Activated CD8-positive, alpha-beta T cell treated with anti-CD3 and anti-CD28 coated beads for 36 hours (primary cell): ENCODE results near the gene NAT9. TPM values are rescaled to one million over a fixed set of nuclear protein-coding genes. Genes with fewer than 3 reads are reported as not detected.

Experiments used
- ATAC-seq: fragments of 200-7000 bp; cut with Tn5 transposase; one replicate; pipeline ENCODE4 v1.10.0; 2021; ENCODE audit warnings: mild to moderate bottlenecking, moderate library complexity
- CTCF ChIA-PET: fragments of 350-600 bp; sonication (Branson Sonifier 250); formaldehyde crosslinking; loops from one replicate; lab custom pipeline; 2021; ENCODE audit warnings: antibody characterized with exemption; lab: Charles Lee
- POLR2A ChIA-PET: fragments of 350-600 bp; sonication (Branson Sonifier 250); formaldehyde crosslinking; loops from one replicate; lab custom pipeline; 2021; ENCODE audit warnings: antibody characterized with exemption; lab: Charles Lee
- DNase-seq: peaks from one replicate; pipeline ENCODE4 v3.0.0-alpha.2; 2020
- H3K27ac Mint-ChIP-seq: one replicate; pipeline ENCODE4 v1.8.0; 2021; ENCODE audit warnings: mild to moderate bottlenecking, mixed read lengths
- H3K27me3 Mint-ChIP-seq: one replicate; pipeline ENCODE4 v1.8.0; 2021; ENCODE audit warnings: mixed read lengths
- H3K36me3 Mint-ChIP-seq: one replicate; pipeline ENCODE4 v1.8.0; 2021; ENCODE audit warnings: low read depth, mixed read lengths
- H3K4me1 Mint-ChIP-seq: one replicate; pipeline ENCODE4 v1.8.0; 2021; ENCODE audit warnings: low read depth, mixed read lengths
- H3K4me3 Mint-ChIP-seq: one replicate; pipeline ENCODE4 v1.8.0; 2021; ENCODE audit warnings: mild to moderate bottlenecking, moderate library complexity, mixed read lengths
- H3K9me3 Mint-ChIP-seq: one replicate; pipeline ENCODE4 v1.8.0; 2021; ENCODE audit warnings: mixed read lengths
- intact Hi-C: fragments of 100-400 bp; cut with micrococcal nuclease; formaldehyde crosslinking; loops from one replicate; pipeline ENCODE4 v1.10.0; 2022
- total RNA-seq, 2 experiments: library from RNA; stranded (reverse); gene quantifications; one replicate each; pipeline ENCODE4 v1.2.3, GENCODE V29; 2021
- TF ChIP-seq, protein P1 (sequence below): fragments of 200-600 bp; IDR thresholded peaks from one replicate; pipeline ENCODE4 v1.8.0; 2022; ENCODE audit warnings: antibody characterized with exemption, mild to moderate bottlenecking

Gene NAT9
- total RNA-seq, 2 experiments from 2014 or later = 35.5 to 42.4 TPM

DNA sequence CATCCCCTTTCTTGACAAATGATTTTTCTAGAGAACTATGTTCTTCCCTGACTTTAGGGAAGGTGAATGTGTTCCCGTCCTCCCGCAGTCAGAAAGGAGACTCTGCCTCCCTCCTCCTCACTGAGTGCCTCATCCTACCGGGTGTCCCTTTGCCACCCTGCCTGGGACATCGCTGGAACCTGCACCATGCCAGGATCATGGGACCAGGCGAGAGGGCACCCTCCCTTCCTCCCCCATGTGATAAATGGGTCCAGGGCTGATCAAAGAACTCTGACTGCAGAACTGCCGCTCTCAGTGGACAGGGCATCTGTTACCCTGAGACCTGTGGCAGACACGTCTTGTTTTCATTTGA lies 7.4 kb downstream of the NAT9 start:
- DNase-seq (no peak), ATAC-seq (no peak)
- Mint-ChIP-seq H3K9me3 (no peaks in the 10 kb centered on the region), H3K4me1 (peaks cover 21% of the 10 kb centered on the region), H3K4me3 (no peak overlapping the region), H3K27ac (peak overlapping the region; percentile 63), H3K36me3 (peaks cover 43% of the 10 kb centered on the region), H3K27me3 (no peaks in the 10 kb centered on the region)
- POLR2A ChIA-PET = interaction anchor here (2.3 kb wide), 1 partner anchor 27 kb away, joined by 6 read pairs; no protein-coding TSS in a partner anchor
- intact Hi-C loops = no loop called here
- TF ChIP-seq, protein P1, sequence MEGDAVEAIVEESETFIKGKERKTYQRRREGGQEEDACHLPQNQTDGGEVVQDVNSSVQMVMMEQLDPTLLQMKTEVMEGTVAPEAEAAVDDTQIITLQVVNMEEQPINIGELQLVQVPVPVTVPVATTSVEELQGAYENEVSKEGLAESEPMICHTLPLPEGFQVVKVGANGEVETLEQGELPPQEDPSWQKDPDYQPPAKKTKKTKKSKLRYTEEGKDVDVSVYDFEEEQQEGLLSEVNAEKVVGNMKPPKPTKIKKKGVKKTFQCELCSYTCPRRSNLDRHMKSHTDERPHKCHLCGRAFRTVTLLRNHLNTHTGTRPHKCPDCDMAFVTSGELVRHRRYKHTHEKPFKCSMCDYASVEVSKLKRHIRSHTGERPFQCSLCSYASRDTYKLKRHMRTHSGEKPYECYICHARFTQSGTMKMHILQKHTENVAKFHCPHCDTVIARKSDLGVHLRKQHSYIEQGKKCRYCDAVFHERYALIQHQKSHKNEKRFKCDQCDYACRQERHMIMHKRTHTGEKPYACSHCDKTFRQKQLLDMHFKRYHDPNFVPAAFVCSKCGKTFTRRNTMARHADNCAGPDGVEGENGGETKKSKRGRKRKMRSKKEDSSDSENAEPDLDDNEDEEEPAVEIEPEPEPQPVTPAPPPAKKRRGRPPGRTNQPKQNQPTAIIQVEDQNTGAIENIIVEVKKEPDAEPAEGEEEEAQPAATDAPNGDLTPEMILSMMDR = no peak
- CTCF ChIA-PET = interaction anchor here (3.0 to 8.9 kb wide), 3 partner anchors 9 to 23 kb away, joined by 47 to 110 read pairs (median 54); no protein-coding TSS in a partner anchor

DNA sequence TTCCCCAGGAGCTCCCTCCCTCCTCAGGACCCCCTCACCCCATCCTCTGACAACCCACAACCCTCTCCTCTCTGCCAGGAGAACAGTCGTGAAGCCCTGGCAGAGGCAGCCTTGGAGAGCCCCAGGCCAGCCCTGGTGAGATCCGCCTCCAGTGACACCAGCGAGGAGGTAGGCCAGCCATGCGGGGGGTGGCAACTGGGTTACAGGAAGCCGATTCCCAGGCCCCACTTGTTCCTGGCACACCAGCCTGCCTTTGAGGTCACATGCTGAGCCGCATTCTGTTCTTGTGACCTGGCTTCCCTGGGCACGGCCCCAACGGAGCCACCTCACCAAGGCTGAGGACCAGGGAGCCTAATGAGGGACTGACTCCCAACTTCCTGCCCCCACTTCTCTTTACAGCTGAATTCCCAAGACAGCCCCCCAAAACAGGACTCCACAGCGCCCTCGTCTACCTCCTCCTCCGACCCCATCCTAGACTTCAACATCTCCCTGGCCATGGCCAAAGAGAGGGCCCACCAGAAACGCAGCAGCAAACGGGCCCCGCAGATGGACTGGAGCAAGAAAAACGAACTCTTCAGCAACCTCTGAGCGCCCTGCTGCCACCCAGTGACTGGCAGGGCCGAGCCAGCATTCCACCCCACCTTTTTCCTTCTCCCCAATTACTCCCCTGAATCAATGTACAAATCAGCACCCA lies 7.9 kb downstream of the NAT9 start:
- no peaks in the 10 kb centered on the region for H3K27me3 Mint-ChIP-seq
- H3K9me3 Mint-ChIP-seq = no peaks in the 10 kb centered on the region
- peaks cover 43% of the 10 kb centered on the region for H3K36me3 Mint-ChIP-seq
- peaks cover 18% of the 10 kb centered on the region for H3K4me1 Mint-ChIP-seq
- CTCF ChIA-PET = interaction anchor here (1.1 kb wide), 1 partner anchor 22 kb away, joined by 6 read pairs; no protein-coding TSS in a partner anchor
- no peak overlapping the region for H3K4me3 Mint-ChIP-seq
- POLR2A ChIA-PET = interaction anchor here (1.5 kb wide), 1 partner anchor 17 kb away, joined by 6 read pairs; no protein-coding TSS in a partner anchor
- no peak for ATAC-seq
- DNase-seq = no peak
- peak overlapping the region; percentile 63 for H3K27ac Mint-ChIP-seq
- intact Hi-C loops = no loop called here
- TF ChIP-seq, protein P1 = no peak

DNA sequence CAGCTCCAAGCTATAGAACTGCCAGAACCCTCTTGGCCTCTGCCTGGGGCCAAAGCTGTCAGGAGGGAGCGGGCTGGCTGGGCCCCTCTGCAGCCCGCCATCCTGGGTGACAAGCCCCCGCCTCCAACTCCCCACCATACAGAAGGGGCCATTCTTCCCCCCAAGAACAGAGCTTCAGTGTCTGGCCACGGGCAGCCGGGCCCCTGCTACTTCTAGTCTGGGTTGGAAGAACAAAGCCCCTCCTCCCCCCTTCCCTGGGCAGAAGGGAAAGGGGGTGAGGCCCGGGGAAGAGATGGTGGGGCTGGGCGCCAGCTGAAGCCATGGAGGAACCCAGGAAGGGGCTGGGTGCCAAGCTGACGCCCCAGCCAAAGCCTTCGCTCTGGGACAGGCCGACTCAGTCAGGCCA lies 9.0 kb downstream of the NAT9 start:
- ChIA-PET CTCF (interaction anchor here (1.0 to 1.1 kb wide), 3 partner anchors 8 to 110 kb away, joined by 3 to 6 read pairs (median 3); no protein-coding TSS in a partner anchor), POLR2A (interaction anchor here (1.0 to 1.5 kb wide), 2 partner anchors 16 to 23 kb away, joined by 4 to 6 read pairs; no protein-coding TSS in a partner anchor)
- Mint-ChIP-seq H3K27me3 (no peaks in the 10 kb centered on the region), H3K36me3 (peaks cover 39% of the 10 kb centered on the region), H3K4me3 (no peak overlapping the region), H3K9me3 (no peaks in the 10 kb centered on the region), H3K4me1 (peaks cover 18% of the 10 kb centered on the region), H3K27ac (peak overlapping the region; percentile 5)
- intact Hi-C loops = no loop called here
- TF ChIP-seq, protein P1 = no peak
- no peak for DNase-seq
- ATAC-seq = no peak

DNA sequence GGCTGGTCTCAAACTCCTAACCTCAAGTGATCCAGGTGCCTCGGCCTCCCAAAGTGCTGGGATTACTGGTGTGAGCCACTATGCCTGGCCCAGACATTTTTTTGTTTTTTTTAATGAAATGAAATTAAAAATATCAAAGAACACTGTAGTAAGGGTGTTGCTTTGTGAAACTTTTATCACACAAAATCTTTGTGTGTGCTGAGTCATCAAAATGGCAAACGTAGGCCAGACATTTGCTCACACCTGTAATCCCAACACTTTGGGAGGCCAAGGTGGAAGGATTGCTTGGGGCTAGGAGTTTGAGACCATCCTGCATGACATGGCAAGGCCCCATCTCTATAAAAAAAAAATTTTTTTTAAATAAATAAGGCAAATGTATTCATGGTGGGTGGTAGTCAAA lies 9.7 kb downstream of the NAT9 start:
- Mint-ChIP-seq H3K36me3 (peaks cover 37% of the 10 kb centered on the region), H3K4me3 (no peak overlapping the region), H3K9me3 (no peaks in the 10 kb centered on the region), H3K4me1 (peaks cover 21% of the 10 kb centered on the region), H3K27ac (no peak overlapping the region), H3K27me3 (no peaks in the 10 kb centered on the region)
- intact Hi-C loops = no loop called here
- TF ChIP-seq, protein P1 = no peak
- no peak for ATAC-seq
- ChIA-PET CTCF (interaction anchor here (1.0 to 1.3 kb wide), 3 partner anchors 7 to 109 kb away, joined by 3 read pairs; no protein-coding TSS in a partner anchor), POLR2A (interaction anchor here (1.0 kb wide), 1 partner anchor 22 kb away, joined by 4 read pairs; no protein-coding TSS in a partner anchor)
- DNase-seq = no peak
